Fibroblast of villous mesenchyme (primary cell): ENCODE measurements around the gene ZNF793. TPM values are rescaled to one million over a fixed set of nuclear protein-coding genes. Genes with fewer than 3 reads are reported as not detected.

ENCODE experiments used
- DNase-seq: peaks from one replicate; pipeline ENCODE4 v3.0.0-alpha.2; 2010; ENCODE audit warnings: low read depth
- H3K4me3 ChIP-seq: 2 replicates; pipeline ENCODE4 v1.5.1; 2011; ENCODE audit warnings: low read depth, mild to moderate bottlenecking, low read length
- CTCF ChIP-seq: IDR thresholded peaks from 2 replicates; pipeline ENCODE4 v1.5.1; 2012; ENCODE audit warnings: low read depth, mild to moderate bottlenecking, low read length; ENCODE audit not compliant: insufficient read depth
- total RNA-seq: library from RNA; depleted of rRNA; stranded (reverse); fragments of >200 nt; gene quantifications from 2 replicates; pipeline ENCODE4 v1.2.3, GENCODE V29; 2012

The ZNF793 gene
- total RNA-seq: 0.64 and 2.6 TPM in 2 replicates

GRCh38 chr19:37506387-37507166 is at the start of gene ZNF793:
ZNF793 (plus strand) TSS chr19:37506939; CDS start chr19:37523440, 16,501 bp downstream.
- peak; percentile 60 for DNase-seq
- H3K4me3 ChIP-seq: peak within 1 kb of the TSS; percentile 70
- TF ChIP-seq CTCF: no peak

- peak overlapping the region; percentile 94 for H3K4me3 ChIP-seq
- DNase-seq: no peak
- TF ChIP-seq CTCF: no peak
Measured at GRCh38 chr19:37466277-37466797, 40.4 kb upstream of the ZNF793 start.

- no peak for TF ChIP-seq CTCF
- DNase-seq: peak; percentile 93
- H3K4me3 ChIP-seq: peak within 1 kb of the TSS; percentile 94
Measured at GRCh38 chr19:37466798-37467607, 39.7 kb upstream of the ZNF793 start, which contains the start of gene ZNF569. ZNF569 (minus strand) TSS chr19:37467444; CDS start chr19:37444921, 22,523 bp downstream.

- no peak for TF ChIP-seq CTCF
- no peak for DNase-seq
- peak overlapping the region; percentile 94 for H3K4me3 ChIP-seq
Measured at GRCh38 chr19:37467608-37468090, 39.1 kb upstream of the ZNF793 start.

- TF ChIP-seq CTCF: no peak
- H3K4me3 ChIP-seq: peak within 1 kb of the TSS; percentile 94
- DNase-seq: peak; percentile 88
Measured at GRCh38 chr19:37468961-37469777, 37.6 kb upstream of the ZNF793 start, which contains the start of gene ZNF570. ZNF570 (plus strand) TSS chr19:37469356; CDS start chr19:37470355, 999 bp downstream.

GRCh38 chr19:37470216-37470615 is 36.5 kb upstream of the ZNF793 start:
- H3K4me3 ChIP-seq: peak overlapping the region; percentile 94
- no peak for DNase-seq
- no peak for TF ChIP-seq CTCF
